Adrenal gland (tissue), 12 donors: ENCODE measurements around the gene DPEP1. TPM values are rescaled to one million over a fixed set of nuclear protein-coding genes. Genes with fewer than 3 reads are reported as not detected.

Source experiments
- DNase-seq, 7 donors: peaks; one replicate each; pipeline ENCODE4 v3.0.0-alpha.2; 2019 to 2020
- H3K27ac ChIP-seq, 5 donors: fragments of 200-600 bp; sonication (generic) in 4 of 5; 1 replicate in 3 of 5; 2 replicates in 2 of 5; pipeline versions ENCODE4 v1.5.1 to v1.8.0; 2016 to 2020; ENCODE audit warnings: mild to moderate bottlenecking in 1 of 5
- H3K27me3 ChIP-seq: fragments of 200-600 bp; 2 replicates; pipeline ENCODE4 v1.8.0; 2021
- H3K36me3 ChIP-seq, 2 donors: fragments of 200-600 bp; replicated peaks in 1 of 2; 1 replicate in 1 of 2; 2 replicates in 1 of 2; pipeline versions ENCODE4 v1.5.1 to v1.8.0; 2018 to 2022
- H3K4me1 ChIP-seq, 2 donors: fragments of 200-600 bp; replicated peaks in 1 of 2; 1 replicate in 1 of 2; 2 replicates in 1 of 2; pipeline versions ENCODE4 v1.5.1 to v1.8.0; 2018 to 2021
- H3K4me3 ChIP-seq, 4 donors: fragments of 200-600 bp; sonication (generic) in 3 of 4; one replicate each; pipeline ENCODE4 v1.5.1; 2016 to 2018
- H3K9me3 ChIP-seq, 3 donors: fragments of 200-600 bp; sonication (generic) in 1 of 3; replicated peaks in 1 of 3; 1 replicate in 2 of 3; 2 replicates in 1 of 3; pipeline versions ENCODE4 v1.5.1 to v1.8.0; 2016 to 2021
- POLR2A ChIP-seq, 2 donors: fragments of 450-650 bp; IDR thresholded peaks; one replicate each; pipeline ENCODE4 v1.6.1; 2017; ENCODE audit warnings: antibody characterized with exemption in 2 of 2, mild to moderate bottlenecking in 2 of 2, moderate library complexity in 1 of 2
- WGBS, 4 donors: extraction: QIAGEN DNeasy Blood & Tissue Kit in 2 of 4; methylation state at CpG; one replicate each; pipeline versions ENCODE4 v1.1.5 to v1.1.7; 2013 to 2017; 5-methylcytosine and 5-hydroxymethylcytosine counted together
- intact Hi-C, 2 donors: fragments of 100-400 bp; cut with DNase I; formaldehyde crosslinking; loops; one replicate each; pipeline versions ENCODE4 v1.14.1 to v1.15.0; 2022 to 2023
- polyA plus RNA-seq, 3 donors: library from polyadenylated mRNA; stranded (reverse); fragments of 200-250 nt in 2 of 3; fragments of 350-450 nt in 1 of 3; fragmentation: Illumina TruSeq in 1 of 3; extraction: RNeasy Lipid Tissue Mini Kit (QIAGEN cat#74804) in 1 of 3; gene quantifications; one replicate each; pipeline ENCODE4 v1.2.3, GENCODE V29; 2013 to 2014
- total RNA-seq, 9 donors: library from RNA; depleted of rRNA in 4 of 9; stranded (reverse); fragments of >200 nt in 4 of 9; fragments of 120-200 nt in 1 of 9; fragmentation: NEBNext Ultra II Directional in 1 of 9; extraction: Animal tissue kit (Norgen Biotek cat#: 25700) in 1 of 9; gene quantifications; one replicate each; pipeline versions ENCODE4 v1.1.0 to v1.2.4, GENCODE V29; 2013 to 2023
- TF ChIP-seq, protein P1 (sequence below), 6 experiments: fragments of 450-650 bp in 4 of 6; fragments of 200-600 bp in 2 of 6; sonication (generic) in 1 of 6; IDR thresholded peaks; 1 replicate in 5 of 6; 2 replicates in 1 of 6; pipeline versions ENCODE4 v1.5.1 to v1.8.0; 2016 to 2021; ENCODE audit warnings: antibody characterized with exemption in 6 of 6, mild to moderate bottlenecking in 2 of 6, moderate library complexity in 1 of 6
- donor health status: healthy with polysubstance abuse.
- donor health status: Bipolar disorder and iron deficiency.
- donor health status: DM: yes; HTN: yes; CAD: no.
- donor health status: DM: no; HTN: no; CAD: no.
- donor health status: DM: no; HTN: no; CAD: no.
- donor health status: DM: yes; HTN: yes; CAD: no.

The DPEP1 gene
- total and polyA plus RNA-seq, 12 donors, result 0.44 to 27.3 (median 4.5) TPM

DNA sequence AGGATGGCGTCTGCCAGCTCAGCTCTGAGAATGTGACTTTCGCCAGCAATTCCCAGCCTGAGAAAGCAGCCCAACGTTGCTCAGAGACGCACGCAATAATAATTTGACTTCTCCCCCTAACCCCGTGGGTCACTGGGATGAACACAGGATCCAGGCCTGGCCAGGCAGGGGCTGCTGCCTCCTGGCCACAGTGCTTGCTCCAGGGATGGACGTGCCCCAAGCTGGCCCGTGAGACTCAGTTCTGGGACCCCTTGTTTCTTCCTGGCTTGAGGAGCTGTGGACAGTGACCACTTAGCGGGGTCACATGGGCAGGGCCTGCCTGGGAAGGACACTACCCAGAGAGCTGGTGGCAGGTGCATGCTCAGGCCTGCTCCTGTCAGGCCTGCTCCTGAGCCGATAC is 13.5 kb upstream of the DPEP1 start:
- no peak overlapping the region for H3K4me3 ChIP-seq
- intact Hi-C loops, result no loop called here
- no peak for TF ChIP-seq POLR2A (IDR thresholded peaks at IDR 0.05)
- TF ChIP-seq, protein P1, sequence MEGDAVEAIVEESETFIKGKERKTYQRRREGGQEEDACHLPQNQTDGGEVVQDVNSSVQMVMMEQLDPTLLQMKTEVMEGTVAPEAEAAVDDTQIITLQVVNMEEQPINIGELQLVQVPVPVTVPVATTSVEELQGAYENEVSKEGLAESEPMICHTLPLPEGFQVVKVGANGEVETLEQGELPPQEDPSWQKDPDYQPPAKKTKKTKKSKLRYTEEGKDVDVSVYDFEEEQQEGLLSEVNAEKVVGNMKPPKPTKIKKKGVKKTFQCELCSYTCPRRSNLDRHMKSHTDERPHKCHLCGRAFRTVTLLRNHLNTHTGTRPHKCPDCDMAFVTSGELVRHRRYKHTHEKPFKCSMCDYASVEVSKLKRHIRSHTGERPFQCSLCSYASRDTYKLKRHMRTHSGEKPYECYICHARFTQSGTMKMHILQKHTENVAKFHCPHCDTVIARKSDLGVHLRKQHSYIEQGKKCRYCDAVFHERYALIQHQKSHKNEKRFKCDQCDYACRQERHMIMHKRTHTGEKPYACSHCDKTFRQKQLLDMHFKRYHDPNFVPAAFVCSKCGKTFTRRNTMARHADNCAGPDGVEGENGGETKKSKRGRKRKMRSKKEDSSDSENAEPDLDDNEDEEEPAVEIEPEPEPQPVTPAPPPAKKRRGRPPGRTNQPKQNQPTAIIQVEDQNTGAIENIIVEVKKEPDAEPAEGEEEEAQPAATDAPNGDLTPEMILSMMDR (IDR thresholded peaks at IDR 0.05), result no peak

DNA sequence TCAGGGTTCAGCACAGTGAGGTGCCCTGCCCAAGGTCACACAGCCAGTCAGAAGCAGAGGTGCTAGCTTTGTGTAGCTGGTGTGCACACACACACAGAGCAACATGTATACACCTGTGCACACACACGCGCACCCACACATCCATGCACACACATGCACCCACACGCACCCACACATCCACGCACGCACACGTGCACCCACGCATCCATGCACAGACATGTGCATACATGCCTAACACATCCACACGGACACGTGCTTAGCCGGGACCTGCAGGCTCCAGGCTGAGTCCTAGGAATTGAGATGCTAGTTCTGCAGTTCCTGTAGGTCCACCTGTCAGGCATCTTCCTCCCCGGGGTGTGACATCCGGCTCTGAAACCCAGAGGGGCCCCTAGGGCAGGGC is 13.0 kb upstream of the DPEP1 start:
- Histone ChIP-seq H3K36me3 (no peaks in the 10 kb centered on the region), H3K27me3 (no peaks in the 10 kb centered on the region), H3K4me1 (no peaks in the 10 kb centered on the region), H3K4me3 (no peak overlapping the region), H3K27ac (no peak overlapping the region), H3K9me3 (no peaks in the 10 kb centered on the region)
- intact Hi-C loops, result no loop called here
- no peak for DNase-seq
- no peak for TF ChIP-seq POLR2A (IDR thresholded peaks at IDR 0.05)
- 81 to 90% (median 84%) methylated on average over 8 to 12 of the region's 12 CpGs for WGBS, 4 donors

More for the DNA sequence above, 13.5 kb upstream of the DPEP1 start:
- Histone ChIP-seq H3K36me3 (no peaks in the 10 kb centered on the region), H3K9me3 (no peaks in the 10 kb centered on the region), H3K4me1 (no peaks in the 10 kb centered on the region), H3K27ac (no peak overlapping the region), H3K27me3 (no peaks in the 10 kb centered on the region)
- WGBS, 4 donors, result 85 to 93% (median 88%) methylated on average over 3 to 10 of the region's 10 CpGs
- DNase-seq, result no peak

DNA sequence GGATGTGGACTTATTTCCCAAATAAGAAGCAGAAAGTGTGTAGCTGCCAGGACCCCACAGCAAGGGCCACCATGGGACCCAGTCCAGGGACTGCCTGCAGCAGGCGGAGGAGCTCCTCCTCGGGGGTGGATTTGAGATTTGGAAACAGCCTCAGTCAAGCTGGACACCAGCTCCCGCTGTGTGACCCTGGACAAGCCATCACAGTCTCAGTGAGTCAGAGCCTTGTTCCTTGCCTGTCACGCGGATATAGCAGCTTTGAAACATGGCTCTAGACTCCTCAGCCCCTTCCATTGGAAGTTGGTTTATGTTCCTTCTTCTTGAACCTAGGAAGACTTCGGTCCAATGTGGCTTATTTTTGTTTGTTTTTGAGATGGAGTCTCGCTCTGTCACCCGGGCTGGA is 12.5 kb upstream of the DPEP1 start:
- intact Hi-C loops, result no loop called here
- 47 to 64% (median 60%) methylated on average over 5 to 8 of the region's 8 CpGs for WGBS, 4 donors
- no peaks in the 10 kb centered on the region for H3K4me1 ChIP-seq

DNA sequence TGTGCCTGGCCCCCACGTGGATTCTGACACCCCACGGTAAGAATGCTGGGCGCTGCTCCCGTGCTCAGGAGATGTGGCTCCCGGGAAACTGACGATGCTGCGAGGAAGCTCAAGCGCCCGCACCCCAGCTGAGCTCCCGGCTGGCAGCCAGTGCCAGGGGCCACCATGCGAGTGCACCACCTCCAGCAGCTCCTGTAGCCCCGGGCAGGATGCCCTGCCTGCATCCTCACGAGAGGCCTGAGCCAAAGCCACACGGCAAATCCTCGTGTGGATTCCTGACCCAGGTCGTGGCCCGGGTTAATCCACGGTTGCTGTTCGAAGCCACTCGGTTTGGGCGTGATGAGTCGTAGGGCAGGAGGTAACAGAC is 11.6 kb upstream of the DPEP1 start:
- Histone ChIP-seq H3K9me3 (no peaks in the 10 kb centered on the region), H3K27ac (no peak overlapping the region), H3K4me3 (no peak overlapping the region), H3K27me3 (no peaks in the 10 kb centered on the region), H3K36me3 (no peaks in the 10 kb centered on the region), H3K4me1 (no peaks in the 10 kb centered on the region)
- intact Hi-C loops, result no loop called here
- 59 to 81% (median 65%) methylated on average over 9 to 22 of the region's 22 CpGs for WGBS, 4 donors
- no peak for DNase-seq
- TF ChIP-seq, protein P1 (IDR thresholded peaks at IDR 0.05), result no peak

More for the DNA sequence above, 12.5 kb upstream of the DPEP1 start:
- Histone ChIP-seq H3K36me3 (no peaks in the 10 kb centered on the region), H3K4me3 (no peak overlapping the region), H3K27ac (no peak overlapping the region), H3K9me3 (no peaks in the 10 kb centered on the region), H3K27me3 (no peaks in the 10 kb centered on the region)
- DNase-seq, result peak in 5 of 7 donors; percentile 43 to 68 (median 48)
- no peak for TF ChIP-seq POLR2A (IDR thresholded peaks at IDR 0.05)
- TF ChIP-seq, protein P1 (IDR thresholded peaks at IDR 0.05), result no peak

DNA sequence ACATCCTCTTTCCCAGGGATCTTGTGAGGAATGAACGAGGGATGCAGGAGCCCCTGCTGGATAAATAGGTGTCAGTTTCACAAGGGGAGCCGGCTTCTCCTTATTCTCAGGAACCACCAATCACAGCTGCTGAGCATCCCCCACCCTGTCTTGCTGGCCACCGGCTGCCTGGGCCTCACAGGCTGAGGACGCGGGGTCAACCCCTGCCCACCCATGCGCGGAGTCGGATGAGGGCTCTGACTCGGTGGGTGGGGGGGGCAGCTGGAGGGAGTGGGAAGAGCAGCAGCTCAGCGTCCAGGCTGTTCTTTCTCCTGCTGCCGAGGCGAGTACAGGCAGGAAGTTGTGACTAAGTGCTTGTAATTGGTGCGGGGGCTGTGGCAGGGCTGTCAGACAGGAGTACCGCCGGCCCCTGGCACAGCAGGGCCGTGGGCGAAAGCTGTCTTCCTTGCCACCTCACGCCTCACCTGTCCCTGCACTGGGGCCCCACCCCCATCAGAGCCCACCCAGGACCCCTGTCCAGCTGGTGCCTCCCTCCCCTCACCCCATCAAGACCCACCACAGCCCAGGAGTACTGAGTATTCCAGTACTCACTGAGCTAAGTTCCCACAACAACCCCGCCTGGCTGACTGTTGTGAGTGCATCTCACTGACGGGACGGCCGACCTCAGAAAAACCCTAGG is 11.0 kb upstream of the DPEP1 start:
- WGBS, 4 donors, result 11 to 24% (median 20%) methylated on average over 13 to 22 of the region's 22 CpGs
- H3K4me3 ChIP-seq, result no peak overlapping the region
- no peaks in the 10 kb centered on the region for H3K9me3 ChIP-seq
- H3K27me3 ChIP-seq, result no peaks in the 10 kb centered on the region
- H3K36me3 ChIP-seq, result no peaks in the 10 kb centered on the region
- TF ChIP-seq, protein P1 (IDR thresholded peaks at IDR 0.05), result no peak
- TF ChIP-seq POLR2A (IDR thresholded peaks at IDR 0.05), result no peak
- peak in 2 of 7 donors; percentile 33 to 36 for DNase-seq
- intact Hi-C loops, result no loop called here
- H3K27ac ChIP-seq, result no peak overlapping the region
- H3K4me1 ChIP-seq, result no peaks in the 10 kb centered on the region
